B cell (primary cell): ENCODE data around the gene ZIC4.

ENCODE experiments used
- CTCF ChIP-seq: fragments of 200-600 bp; IDR thresholded peaks from one replicate; pipeline ENCODE4 v1.8.0; 2022; ENCODE audit warnings: antibody characterized with exemption, mild to moderate bottlenecking
- EZH2 ChIP-seq: IDR thresholded peaks from 2 replicates; pipeline ENCODE4 v1.6.1; 2012; ENCODE audit warnings: borderline replicate concordance, low read depth, mild to moderate bottlenecking, moderate library complexity, low read length; ENCODE audit not compliant: insufficient read depth, poor library complexity, severe bottlenecking

- TF ChIP-seq CTCF (no peak), EZH2 (no peak)
Observed at GRCh38 chr3:147447224-147447623, 40.9 kb upstream of the ZIC4 start.
